ENCODE data around the gene MZF1. TPM values are rescaled to one million over a fixed set of nuclear protein-coding genes. Genes with fewer than 3 reads are reported as not detected.
"Not testable (repeated sequence)": the region's sequence is repeated elsewhere in the genome, so short reads cannot be mapped to it uniquely, and the experiment has no call there.

The MZF1 gene
- total RNA-seq, 2 experiments from 2014 or later = 14.3 to 15.0 TPM

- Mint-ChIP-seq H3K27me3 (no peaks in the 10 kb centered on the region), H3K4me1 (peaks cover 47% of the 10 kb centered on the region), H3K4me3 (peak overlapping the region; percentile 12), H3K36me3 (ENCODE audit: low read depth) (peaks cover 13% of the 10 kb centered on the region), H3K9me3 (ENCODE audit: low read depth) (no peaks in the 10 kb centered on the region), H3K27ac (peak overlapping the region; percentile 48)
- intact Hi-C loops (cut with DNase I, micrococcal nuclease) = no loop called here
- ChIA-PET CTCF (interaction anchor here (4.7 kb wide), 1 partner anchor 58 kb away, joined by 78 read pairs; the partner anchor contains the start of gene ZBTB45), POLR2A (interaction anchor here (0.6 to 0.7 kb wide), 2 partner anchors 18 to 59 kb away, joined by 3 to 5 read pairs; partner anchors contain the start of gene ZBTB45)
- ATAC-seq (peak; percentile 31), DNase-seq (peak; percentile 64)
Observed at GRCh38 chr19:58578012-58578925, 5.1 kb upstream of the MZF1 start.

DNA sequence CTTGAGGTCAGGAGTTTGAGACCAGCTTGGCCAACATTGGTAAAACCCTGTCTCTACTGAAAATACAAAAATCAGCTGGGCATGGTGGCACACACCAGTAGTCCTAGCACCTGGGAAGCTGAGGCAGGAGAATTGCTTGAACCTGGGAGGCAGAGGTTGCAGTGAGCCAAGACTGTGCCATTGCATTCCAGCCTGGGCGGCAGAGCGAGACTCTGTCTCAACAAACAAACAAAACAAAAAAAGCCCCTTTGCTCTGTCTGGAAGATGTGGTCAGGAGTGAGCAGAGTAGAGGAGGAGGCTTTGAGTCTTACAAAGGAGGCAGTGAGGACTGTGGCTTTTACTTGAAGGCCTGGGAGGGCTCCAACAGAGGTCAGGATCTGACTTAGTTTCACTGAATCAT lies 4.4 kb upstream of the MZF1 start:
- H3K9me3 Mint-ChIP-seq (ENCODE audit: low read depth); ATAC-seq; H3K36me3 Mint-ChIP-seq (ENCODE audit: low read depth); intact Hi-C loops (cut with DNase I, micrococcal nuclease); H3K27me3 Mint-ChIP-seq; DNase-seq: not testable (repeated sequence)
- ChIA-PET POLR2A (interaction anchor here (0.6 kb wide), 1 partner anchor 17 kb away, joined by 3 read pairs; no protein-coding TSS in a partner anchor), CTCF (interaction anchor here (4.7 kb wide), 1 partner anchor 57 kb away, joined by 78 read pairs; the partner anchor contains the start of gene ZBTB45)
- Mint-ChIP-seq H3K4me1 (peaks cover 47% of the 10 kb centered on the region), H3K4me3 (peak overlapping the region; percentile 12), H3K27ac (peak overlapping the region; percentile 48)

- CTCF ChIA-PET = interaction anchor here (1.1 to 1.9 kb wide), 4 partner anchors 11 to 61 kb away, joined by 3 to 17 read pairs (median 4); partner anchors contain the start of gene ZBTB45
- intact Hi-C loops (cut with DNase I, micrococcal nuclease) = loop anchor here (1.0 kb wide), 4 partner anchors 56 to 420 kb away; partner anchors contain the start of genes ZBTB45 (in 1 of the 2) and ZNF274 (in 1 of the 2)
- no peaks in the 10 kb centered on the region for H3K27me3 Mint-ChIP-seq
- H3K36me3 Mint-ChIP-seq (ENCODE audit: low read depth) = peaks cover 10% of the 10 kb centered on the region
- H3K4me3 Mint-ChIP-seq = peak overlapping the region; percentile 95
- peak; percentile 92 for DNase-seq
- H3K27ac Mint-ChIP-seq = peak overlapping the region; percentile 100
- peaks cover 50% of the 10 kb centered on the region for H3K4me1 Mint-ChIP-seq
- ATAC-seq = peak; percentile 40
- POLR2A ChIA-PET = interaction anchor here (1.2 to 2.6 kb wide), 3 partner anchors 15 to 56 kb away, joined by 6 to 9 read pairs (median 7); partner anchors contain the start of genes TRIM28 and ZBTB45
- no peaks in the 10 kb centered on the region for H3K9me3 Mint-ChIP-seq (ENCODE audit: low read depth)
Observed at GRCh38 chr19:58575183-58576041, 2.3 kb upstream of the MZF1 start.

DNA sequence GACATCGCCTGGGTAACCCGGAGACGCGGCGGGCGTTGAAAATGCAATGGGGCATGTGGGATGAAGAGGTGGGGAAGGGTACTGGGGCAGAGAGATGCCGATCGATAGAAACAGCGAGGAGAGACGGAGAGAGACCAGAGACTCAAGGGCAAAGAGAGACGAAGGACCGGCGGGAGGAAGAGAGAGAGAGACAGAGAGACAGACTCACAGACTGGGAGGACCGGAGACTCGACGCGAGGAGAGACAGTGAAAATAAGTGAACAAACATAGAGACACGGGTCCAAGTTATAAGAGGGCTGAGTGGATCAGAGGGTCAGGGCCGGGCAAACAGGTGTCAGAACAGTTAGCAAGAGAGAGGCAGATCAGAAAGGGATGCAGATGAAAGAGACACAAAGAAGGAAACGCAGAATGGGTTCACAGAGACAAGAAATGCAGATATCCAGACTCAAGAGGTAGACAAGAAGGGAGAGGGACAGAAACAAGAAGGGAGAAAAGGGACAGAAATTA lies 576 bp upstream of the MZF1 start:
- no peaks in the 10 kb centered on the region for H3K9me3 Mint-ChIP-seq (ENCODE audit: low read depth)
- peak overlapping the region; percentile 100 for H3K27ac Mint-ChIP-seq
- H3K36me3 Mint-ChIP-seq (ENCODE audit: low read depth) = peaks cover 18% of the 10 kb centered on the region
- DNase-seq (no peak), ATAC-seq (no peak)
- ChIA-PET POLR2A (no interaction called here), CTCF (no interaction called here)
- H3K4me1 Mint-ChIP-seq = peaks cover 42% of the 10 kb centered on the region
- intact Hi-C loops (cut with DNase I, micrococcal nuclease) = loop anchor here (1.0 kb wide), 15 partner anchors 14 to 295 kb away; partner anchors contain the start of genes TRIM28 (in 2 of the 2), ZNF446 (in 2 of the 2), ERVK3-1 (in 1 of the 2) and RPS5 (in 1 of the 2)
- no peaks in the 10 kb centered on the region for H3K27me3 Mint-ChIP-seq
- H3K4me3 Mint-ChIP-seq = peak overlapping the region; percentile 95

- Mint-ChIP-seq H3K27me3 (no peaks in the 10 kb centered on the region), H3K4me3 (peak overlapping the region; percentile 95), H3K36me3 (ENCODE audit: low read depth) (peaks cover 21% of the 10 kb centered on the region), H3K27ac (peak overlapping the region; percentile 100), H3K9me3 (ENCODE audit: low read depth) (no peaks in the 10 kb centered on the region), H3K4me1 (peaks cover 30% of the 10 kb centered on the region)
- ChIA-PET CTCF (interaction anchor here (0.8 to 1.7 kb wide), 2 partner anchors 9 to 52 kb away, joined by 4 to 9 read pairs; partner anchors contain the start of gene ZBTB45), POLR2A (interaction anchor here (0.6 to 2.5 kb wide), 5 partner anchors 9 to 69 kb away, joined by 3 to 9 read pairs (median 3); partner anchors contain the start of gene ZBTB45)
- intact Hi-C loops (cut with DNase I, micrococcal nuclease) = loop anchor here (1.0 kb wide), 2 partner anchors 13 to 185 kb away; partner anchors contain the start of gene RPS5 (in 1 of the 2)
- ATAC-seq (no peak), DNase-seq (no peak)
Observed at GRCh38 chr19:58572026-58572817, 913 bp downstream of the MZF1 start.

DNA sequence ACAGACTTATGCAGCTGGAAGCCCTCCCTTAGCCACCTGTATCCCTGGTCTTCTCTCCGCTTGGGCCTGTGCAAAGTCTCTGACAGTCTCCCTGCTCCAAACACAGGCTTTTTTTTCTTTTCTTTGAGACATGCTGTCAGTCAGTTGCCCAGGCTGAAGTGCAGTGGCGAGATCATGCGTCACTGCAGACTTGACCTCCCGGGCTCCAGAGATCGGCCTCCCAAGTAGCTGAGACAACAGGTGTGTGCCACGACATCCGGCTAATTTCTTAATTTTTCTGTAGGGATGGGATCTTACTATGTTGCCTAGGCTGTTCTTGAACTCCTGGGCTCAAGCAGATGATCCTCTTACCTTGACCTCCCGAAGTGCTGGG lies 1.6 kb downstream of the MZF1 start:
- Mint-ChIP-seq H3K4me1 (peaks cover 29% of the 10 kb centered on the region), H3K36me3 (ENCODE audit: low read depth) (peaks cover 22% of the 10 kb centered on the region), H3K27ac (peak overlapping the region; percentile 100), H3K4me3 (no peak overlapping the region), H3K27me3 (no peaks in the 10 kb centered on the region), H3K9me3 (ENCODE audit: low read depth) (no peaks in the 10 kb centered on the region)
- intact Hi-C loops (cut with DNase I, micrococcal nuclease) = no loop called here
- no peak for ATAC-seq
- CTCF ChIA-PET = interaction anchor here (0.8 to 1.7 kb wide), 2 partner anchors 10 to 51 kb away, joined by 4 to 9 read pairs; partner anchors contain the start of gene ZBTB45
- POLR2A ChIA-PET = interaction anchor here (0.6 to 2.5 kb wide), 3 partner anchors 12 to 68 kb away, joined by 3 to 9 read pairs (median 3); no protein-coding TSS in a partner anchor
- DNase-seq = peak; percentile 5

DNA sequence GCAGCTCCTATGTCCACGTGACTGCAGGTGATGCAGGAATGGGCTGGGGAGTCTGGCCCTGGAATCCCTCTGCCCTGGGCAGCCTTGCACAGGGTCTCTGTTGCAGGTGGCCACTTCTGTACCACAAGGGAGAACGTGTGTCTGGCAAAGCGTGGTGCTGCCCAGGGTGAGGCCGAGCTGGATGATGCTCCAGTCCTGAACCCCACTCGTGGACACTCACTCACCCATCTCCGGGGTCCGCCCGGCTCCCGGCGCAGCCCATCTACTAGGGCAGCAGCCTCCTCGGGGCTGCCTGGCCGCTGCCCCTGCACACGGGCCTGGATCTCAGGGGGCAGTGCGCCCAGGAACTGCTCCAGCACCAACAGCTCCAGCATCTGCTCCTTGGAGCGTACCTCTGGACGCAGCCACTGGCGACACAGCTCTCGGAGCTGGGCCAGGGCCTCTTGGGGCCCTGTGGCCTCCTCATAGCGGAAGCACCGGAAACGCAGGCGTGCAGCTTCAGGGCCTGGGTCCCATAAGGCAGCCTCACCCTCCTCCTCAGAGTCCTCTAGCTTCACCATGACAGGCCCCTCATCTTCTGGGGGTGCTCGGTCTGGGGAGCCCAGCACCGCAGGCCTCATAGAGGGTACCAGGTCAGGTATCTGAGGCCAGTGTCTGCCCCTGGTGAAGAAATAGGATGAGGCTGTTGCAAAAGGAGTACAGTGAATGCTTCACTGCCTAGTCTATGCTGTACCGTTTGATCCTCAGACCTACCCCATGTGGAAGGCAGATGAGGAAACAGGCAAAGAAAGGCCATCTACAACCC lies 2.2 kb downstream of the MZF1 start:
- DNase-seq = peak; percentile 3
- Mint-ChIP-seq H3K27ac (no peak overlapping the region), H3K27me3 (no peaks in the 10 kb centered on the region), H3K9me3 (ENCODE audit: low read depth) (no peaks in the 10 kb centered on the region), H3K36me3 (ENCODE audit: low read depth) (peaks cover 26% of the 10 kb centered on the region), H3K4me1 (peaks cover 28% of the 10 kb centered on the region), H3K4me3 (no peak overlapping the region)
- POLR2A ChIA-PET = interaction anchor here (2.5 kb wide), 1 partner anchor 11 kb away, joined by 9 read pairs; no protein-coding TSS in a partner anchor
- intact Hi-C loops (cut with DNase I, micrococcal nuclease) = no loop called here
- no peak for ATAC-seq
- CTCF ChIA-PET = interaction anchor here (1.7 kb wide), 1 partner anchor 51 kb away, joined by 9 read pairs; the partner anchor contains the start of gene ZBTB45

GRCh38 chr19:58569943-58570670 lies 3.0 kb downstream of the MZF1 start:
- POLR2A ChIA-PET = no interaction called here
- no peak overlapping the region for H3K4me3 Mint-ChIP-seq
- H3K27ac Mint-ChIP-seq = no peak overlapping the region
- DNase-seq = peak; percentile 4
- H3K9me3 Mint-ChIP-seq (ENCODE audit: low read depth) = no peaks in the 10 kb centered on the region
- CTCF ChIA-PET = interaction anchor here (0.6 kb wide), 1 partner anchor 9 kb away, joined by 4 read pairs; no protein-coding TSS in a partner anchor
- no peak for ATAC-seq
- no peaks in the 10 kb centered on the region for H3K27me3 Mint-ChIP-seq
- peaks cover 25% of the 10 kb centered on the region for H3K4me1 Mint-ChIP-seq
- intact Hi-C loops (cut with DNase I, micrococcal nuclease) = no loop called here
- peaks cover 26% of the 10 kb centered on the region for H3K36me3 Mint-ChIP-seq (ENCODE audit: low read depth)

Data from activated CD4-positive, alpha-beta T cell treated with anti-CD3 and anti-CD28 coated beads for 36 hours (primary cell).